GM23248 (cell line): ENCODE measurements around the gene PI4K2B. TPM values are rescaled to one million over a fixed set of nuclear protein-coding genes. Genes with fewer than 3 reads are reported as not detected.
A peak's percentile ranks its signal among the peaks of the same experiment; 100 is the strongest.

Experiments used
- DNase-seq: peaks from one replicate; pipeline ENCODE4 v3.0.0-alpha.2; 2015
- H2AFZ ChIP-seq: fragments of 200-600 bp; sonication (generic); 2 replicates; pipeline ENCODE4 v1.6.1; 2016; ENCODE audit warnings: antibody characterized with exemption
- H3F3A ChIP-seq: fragments of 200-600 bp; sonication (generic); 2 replicates; pipeline ENCODE4 v1.6.1; 2016; ENCODE audit warnings: mild to moderate bottlenecking, antibody characterized with exemption, mixed run types; ENCODE audit not compliant: insufficient read depth
- H3K27ac ChIP-seq: fragments of 200-600 bp; sonication (generic); 2 replicates; pipeline ENCODE4 v1.5.1; 2016; ENCODE audit warnings: mild to moderate bottlenecking
- H3K27me3 ChIP-seq: fragments of 200-600 bp; sonication (generic); replicated peaks from 2 replicates; pipeline ENCODE4 v1.6.1; 2016; ENCODE audit warnings: mild to moderate bottlenecking; ENCODE audit not compliant: insufficient read depth
- H3K36me3 ChIP-seq: fragments of 200-600 bp; sonication (generic); 2 replicates; pipeline ENCODE4 v1.6.1; 2016; ENCODE audit warnings: low read depth, mild to moderate bottlenecking
- H3K4me1 ChIP-seq: fragments of 200-600 bp; sonication (generic); 2 replicates; pipeline ENCODE4 v1.6.1; 2016; ENCODE audit warnings: mild to moderate bottlenecking; ENCODE audit not compliant: insufficient read depth
- H3K4me2 ChIP-seq: fragments of 200-600 bp; sonication (generic); one replicate; pipeline ENCODE4 v1.6.1; 2016; ENCODE audit warnings: mild to moderate bottlenecking; ENCODE audit not compliant: unreplicated experiment
- H3K4me3 ChIP-seq: fragments of 200-600 bp; sonication (generic); 2 replicates; pipeline ENCODE4 v1.5.1; 2016; ENCODE audit warnings: mild to moderate bottlenecking
- H3K79me2 ChIP-seq: fragments of 200-600 bp; sonication (generic); 2 replicates; pipeline ENCODE4 v1.6.1; 2016; ENCODE audit warnings: mild to moderate bottlenecking; ENCODE audit not compliant: insufficient read depth
- H3K9ac ChIP-seq: fragments of 200-600 bp; sonication (generic); 2 replicates; pipeline ENCODE4 v1.6.1; 2016; ENCODE audit warnings: mild to moderate bottlenecking
- H3K9me2 ChIP-seq: fragments of 200-600 bp; sonication (generic); 2 replicates; pipeline ENCODE4 v1.6.1; 2016; ENCODE audit warnings: mixed run types, mild to moderate bottlenecking, moderate library complexity; ENCODE audit not compliant: insufficient read depth
- H3K9me3 ChIP-seq: fragments of 200-600 bp; sonication (generic); one replicate; pipeline ENCODE4 v1.6.1; 2017; ENCODE audit warnings: low read depth
- H4K20me1 ChIP-seq: fragments of 200-600 bp; sonication (generic); 2 replicates; pipeline ENCODE4 v1.6.0; 2016; ENCODE audit not compliant: insufficient read depth
- EZH2 ChIP-seq: fragments of 200-600 bp; sonication (generic); IDR thresholded peaks from 2 replicates; pipeline ENCODE4 v1.6.1; 2018; ENCODE audit warnings: antibody characterized with exemption, mild to moderate bottlenecking; ENCODE audit not compliant: insufficient read depth, poor library complexity, severe bottlenecking
- EZH2phosphoT487 ChIP-seq: fragments of 200-600 bp; sonication (generic); IDR thresholded peaks from 2 replicates; pipeline ENCODE4 v1.6.1; 2018; ENCODE audit warnings: antibody characterized with exemption, moderate library complexity, mild to moderate bottlenecking, low read depth; ENCODE audit not compliant: insufficient read depth
- WGBS, 2 experiments: methylation state at CpG; one replicate each; pipeline ENCODE4 v1.1.6; 2015 to 2017; ENCODE audit warnings: low lambda C conversion rate in 2 of 2, low coverage in 1 of 2; ENCODE audit errors: missing lambda C conversion rate in 2 of 2; 5-methylcytosine and 5-hydroxymethylcytosine counted together
- in situ Hi-C: fragments of 300-500 bp; cut with MboI; formaldehyde crosslinking; loops from 2 replicates; pipeline ENCODE4 v1.15.0; 2020
- polyA plus RNA-seq: library from polyadenylated mRNA; unstranded; fragments of >200 nt; fragmentation: Nextera tagmentation; extraction: Ambion mirVana; gene quantifications from 2 replicates; pipeline ENCODE4 v1.2.1, GENCODE V29; 2016
- total RNA-seq: library from RNA; depleted of rRNA; stranded (reverse); fragments of >200 nt; shearing (Covaris generic); gene quantifications from 2 replicates; pipeline ENCODE4 v1.2.3, GENCODE V29; 2014; rRNA removed

Gene PI4K2B
- total RNA-seq = 28.0 and 29.2 TPM in 2 replicates
- 13.6 TPM in 2 replicates for polyA plus RNA-seq

- Histone ChIP-seq H3K27ac (peak within 1 kb of the TSS; percentile 88), H3K4me1 (peaks cover 13% of the 10 kb centered on the region; the same call in 1 of the 2 replicates), H3K36me3 (no peaks in the 10 kb centered on the region), H2AFZ (peak within 1 kb of the TSS; percentile 93), H4K20me1 (no peaks in the 10 kb centered on the region), H3K79me2 (peaks cover 40% of the 10 kb centered on the region), H3K27me3 (peaks cover 1% of the 10 kb centered on the region; the same call in 1 of the 2 replicates), H3K9ac (peak within 1 kb of the TSS; percentile 88), H3K4me2 (peak within 1 kb of the TSS; percentile 98), H3F3A (peaks cover 9% of the 10 kb centered on the region; the same call in 1 of the 2 replicates), H3K9me3 (no peaks in the 10 kb centered on the region), H3K9me2 (no peaks in the 10 kb centered on the region), H3K4me3 (peak within 1 kb of the TSS; percentile 97)
- TF ChIP-seq EZH2 (no peak), EZH2phosphoT487 (no peak)
- in situ Hi-C loops = no loop called here
- 3% methylated on average over 27 to 59 of the region's 72 CpGs for WGBS, 2 experiments
- DNase-seq = peak; percentile 93
These were observed at the start of gene PI4K2B for GRCh38 chr4:25233737-25234389. TSS of gene PI4K2B (plus strand) at chr4:25234033. CDS start at chr4:25234164, 131 bp downstream.

GRCh38 chr4:25184056-25184455 lies 49.8 kb upstream of the PI4K2B start:
- TF ChIP-seq EZH2 = no peak
- no peak for TF ChIP-seq EZH2phosphoT487
- Histone ChIP-seq H4K20me1 (no peaks in the 10 kb centered on the region), H3K9ac (no peak overlapping the region), H2AFZ (no peak overlapping the region), H3K27ac (no peak overlapping the region), H3K4me3 (no peak overlapping the region), H3K9me2 (no peaks in the 10 kb centered on the region), H3K79me2 (no peaks in the 10 kb centered on the region), H3K36me3 (no peaks in the 10 kb centered on the region), H3K9me3 (no peaks in the 10 kb centered on the region), H3K4me2 (no peak overlapping the region), H3F3A (no peaks in the 10 kb centered on the region), H3K27me3 (no peaks in the 10 kb centered on the region), H3K4me1 (no peaks in the 10 kb centered on the region)
- DNase-seq = no peak
- WGBS, 2 experiments = 82 to 83% methylated on average over 4 of the region's 4 CpGs
- in situ Hi-C loops = loop anchor here (25.0 kb wide), 1 partner anchor 178 kb away; no protein-coding TSS in a partner anchor

GRCh38 chr4:25190407-25190806 lies 43.4 kb upstream of the PI4K2B start:
- no peaks in the 10 kb centered on the region for H3F3A ChIP-seq
- 52 to 60% methylated on average over 2 of the region's 2 CpGs for WGBS, 2 experiments
- H3K9me2 ChIP-seq = no peaks in the 10 kb centered on the region
- no peaks in the 10 kb centered on the region for H3K9me3 ChIP-seq
- H3K79me2 ChIP-seq = no peaks in the 10 kb centered on the region
- no peaks in the 10 kb centered on the region for H4K20me1 ChIP-seq
- in situ Hi-C loops = loop anchor here (25.0 kb wide), 1 partner anchor 172 kb away; no protein-coding TSS in a partner anchor
- TF ChIP-seq EZH2phosphoT487 = no peak
- TF ChIP-seq EZH2 = no peak
- no peaks in the 10 kb centered on the region for H3K27me3 ChIP-seq
- H3K9ac ChIP-seq = no peak overlapping the region
- no peak overlapping the region for H3K4me2 ChIP-seq
- H2AFZ ChIP-seq = no peak overlapping the region
- H3K36me3 ChIP-seq = no peaks in the 10 kb centered on the region
- DNase-seq = no peak
- H3K4me1 ChIP-seq = no peaks in the 10 kb centered on the region
- H3K27ac ChIP-seq = no peak overlapping the region
- no peak overlapping the region for H3K4me3 ChIP-seq

GRCh38 chr4:25198713-25199112 lies 35.1 kb upstream of the PI4K2B start:
- Histone ChIP-seq H4K20me1 (no peaks in the 10 kb centered on the region), H3K27ac (no peak overlapping the region), H3K9ac (no peak overlapping the region), H3K27me3 (no peaks in the 10 kb centered on the region), H3K4me2 (no peak overlapping the region), H3K9me2 (no peaks in the 10 kb centered on the region), H3K4me3 (no peak overlapping the region), H3K36me3 (no peaks in the 10 kb centered on the region), H3K4me1 (no peaks in the 10 kb centered on the region), H2AFZ (no peak overlapping the region), H3K9me3 (no peaks in the 10 kb centered on the region), H3K79me2 (no peaks in the 10 kb centered on the region), H3F3A (no peaks in the 10 kb centered on the region)
- 93 to 100% methylated on average over 2 of the region's 2 CpGs for WGBS, 2 experiments
- no peak for TF ChIP-seq EZH2phosphoT487
- no peak for TF ChIP-seq EZH2
- in situ Hi-C loops = loop anchor here (25.0 kb wide), 1 partner anchor 164 kb away; no protein-coding TSS in a partner anchor
- DNase-seq = no peak
